Nephron (organoid): ENCODE measurements around the gene SERPINB1.

Experiments
- H3K27ac Mint-ChIP-seq, 3 experiments: 2 replicates each; pipeline ENCODE4 v1.8.0; 2020; ENCODE audit warnings: mixed read lengths in 3 of 3, mild to moderate bottlenecking in 2 of 3, moderate library complexity in 1 of 3
- H3K27me3 Mint-ChIP-seq: 2 replicates; pipeline ENCODE4 v1.8.0; 2021; ENCODE audit warnings: low read depth, mild to moderate bottlenecking, moderate library complexity, mixed read lengths
- H3K36me3 Mint-ChIP-seq: 2 replicates; pipeline ENCODE4 v1.8.0; 2020; ENCODE audit warnings: low read depth, mixed read lengths
- H3K4me1 Mint-ChIP-seq: 2 replicates; pipeline ENCODE4 v1.8.0; 2020; ENCODE audit warnings: mixed read lengths
- H3K4me3 Mint-ChIP-seq, 3 experiments: 2 replicates each; pipeline ENCODE4 v1.8.0; 2020; ENCODE audit warnings: mild to moderate bottlenecking in 3 of 3, mixed read lengths in 3 of 3, moderate library complexity in 2 of 3
- H3K9me3 Mint-ChIP-seq: 2 replicates; pipeline ENCODE4 v1.8.0; 2020; ENCODE audit warnings: mixed read lengths
- TF ChIP-seq, protein P1 (sequence below), 3 experiments: fragments of 200-600 bp; sonication (generic); IDR thresholded peaks; one replicate each; pipeline ENCODE4 v1.5.0; 2021; ENCODE audit warnings: antibody characterized with exemption in 3 of 3; ENCODE audit not compliant: unreplicated experiment in 3 of 3

Gene SERPINB1

GRCh38 chr6:2870046-2870636, 28.5 kb upstream of the SERPINB1 start:
- TF ChIP-seq, protein P1, sequence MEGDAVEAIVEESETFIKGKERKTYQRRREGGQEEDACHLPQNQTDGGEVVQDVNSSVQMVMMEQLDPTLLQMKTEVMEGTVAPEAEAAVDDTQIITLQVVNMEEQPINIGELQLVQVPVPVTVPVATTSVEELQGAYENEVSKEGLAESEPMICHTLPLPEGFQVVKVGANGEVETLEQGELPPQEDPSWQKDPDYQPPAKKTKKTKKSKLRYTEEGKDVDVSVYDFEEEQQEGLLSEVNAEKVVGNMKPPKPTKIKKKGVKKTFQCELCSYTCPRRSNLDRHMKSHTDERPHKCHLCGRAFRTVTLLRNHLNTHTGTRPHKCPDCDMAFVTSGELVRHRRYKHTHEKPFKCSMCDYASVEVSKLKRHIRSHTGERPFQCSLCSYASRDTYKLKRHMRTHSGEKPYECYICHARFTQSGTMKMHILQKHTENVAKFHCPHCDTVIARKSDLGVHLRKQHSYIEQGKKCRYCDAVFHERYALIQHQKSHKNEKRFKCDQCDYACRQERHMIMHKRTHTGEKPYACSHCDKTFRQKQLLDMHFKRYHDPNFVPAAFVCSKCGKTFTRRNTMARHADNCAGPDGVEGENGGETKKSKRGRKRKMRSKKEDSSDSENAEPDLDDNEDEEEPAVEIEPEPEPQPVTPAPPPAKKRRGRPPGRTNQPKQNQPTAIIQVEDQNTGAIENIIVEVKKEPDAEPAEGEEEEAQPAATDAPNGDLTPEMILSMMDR (IDR thresholded peaks at IDR 0.05; ENCODE audit: unreplicated experiment in 3 of 3): no peak
- Mint-ChIP-seq H3K9me3 (no peaks in the 10 kb centered on the region), H3K27ac (no peak overlapping the region), H3K4me1 (peaks cover 37% of the 10 kb centered on the region), H3K36me3 (no peaks in the 10 kb centered on the region), H3K4me3 (no peak overlapping the region), H3K27me3 (peaks cover 17% of the 10 kb centered on the region)

- H3K4me1 Mint-ChIP-seq: peaks cover 43% of the 10 kb centered on the region
- H3K9me3 Mint-ChIP-seq: no peaks in the 10 kb centered on the region
- H3K4me3 Mint-ChIP-seq: no peak overlapping the region
- TF ChIP-seq, protein P1 (IDR thresholded peaks at IDR 0.05; ENCODE audit: unreplicated experiment in 3 of 3): no peak
- peaks cover 13% of the 10 kb centered on the region for H3K27me3 Mint-ChIP-seq
- H3K36me3 Mint-ChIP-seq: no peaks in the 10 kb centered on the region
- H3K27ac Mint-ChIP-seq: peak overlapping the region in 1 of 3 experiments; percentile 43
Observed at GRCh38 chr6:2868637-2869036, 27.0 kb upstream of the SERPINB1 start.

DNA sequence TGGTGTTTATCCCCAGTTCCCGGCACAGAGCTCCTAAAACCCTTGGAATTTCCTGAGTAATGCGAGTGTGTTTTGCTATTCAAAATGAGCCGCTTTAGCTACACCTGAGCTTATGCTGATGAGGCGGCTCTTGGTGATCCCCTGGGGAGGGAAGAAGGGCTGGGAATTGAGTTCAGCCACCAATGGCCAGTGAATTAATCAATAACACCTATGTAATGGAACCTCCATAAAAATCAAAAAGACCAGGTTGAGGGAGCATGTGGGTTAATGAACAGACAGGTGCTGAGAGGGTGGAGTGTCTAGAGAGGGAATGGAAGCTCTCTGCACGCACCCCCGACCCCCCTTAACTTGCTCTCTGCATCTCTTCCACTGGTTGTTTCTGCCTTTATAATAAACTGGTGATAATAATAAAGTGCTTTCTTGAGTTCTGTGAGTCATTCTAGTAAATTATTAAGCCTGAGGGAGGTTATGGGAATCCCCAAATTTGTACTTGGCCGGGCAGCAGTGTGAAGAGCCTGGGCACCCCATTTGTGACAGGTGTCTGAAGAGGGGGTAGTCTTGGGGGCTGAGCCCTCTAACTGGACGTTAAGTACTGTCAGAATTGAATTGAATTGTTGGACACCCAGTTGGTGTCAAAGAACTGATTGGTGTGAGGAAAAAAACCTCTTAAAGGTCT, 24.6 kb upstream of the SERPINB1 start:
- TF ChIP-seq, protein P1 (IDR thresholded peaks at IDR 0.05; ENCODE audit: unreplicated experiment in 3 of 3): no peak
- Mint-ChIP-seq H3K9me3 (no peaks in the 10 kb centered on the region), H3K27me3 (peaks cover 1% of the 10 kb centered on the region), H3K4me3 (no peak overlapping the region), H3K36me3 (no peaks in the 10 kb centered on the region), H3K27ac (peak overlapping the region; percentile 73 to 78 (median 74)), H3K4me1 (peaks cover 44% of the 10 kb centered on the region)

DNA sequence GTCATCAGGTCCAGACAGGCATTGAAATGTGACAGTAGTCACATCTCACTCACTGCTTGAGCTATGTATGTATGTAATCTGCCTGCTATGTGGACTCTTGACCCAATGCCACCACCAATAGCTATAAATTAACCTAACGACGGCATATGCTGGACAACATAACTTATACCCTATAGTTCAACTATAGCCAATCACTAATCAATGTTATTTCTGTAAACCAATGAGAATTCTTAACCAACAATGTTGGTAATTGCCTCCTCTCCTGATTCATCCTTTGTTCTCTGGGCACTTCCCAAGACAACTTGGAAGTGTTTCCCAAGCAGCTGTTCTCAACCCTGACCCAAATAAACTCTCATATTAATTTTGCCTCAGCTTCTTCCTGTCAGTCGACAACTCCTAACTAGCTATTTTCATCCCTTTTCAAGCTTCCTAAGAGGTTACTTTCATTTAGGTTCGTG, 24.1 kb upstream of the SERPINB1 start:
- H3K27me3 Mint-ChIP-seq: no peaks in the 10 kb centered on the region
- TF ChIP-seq, protein P1 (IDR thresholded peaks at IDR 0.05; ENCODE audit: unreplicated experiment in 3 of 3): no peak

GRCh38 chr6:2865270-2865669, 23.6 kb upstream of the SERPINB1 start:
- Mint-ChIP-seq H3K27ac (peak overlapping the region in 2 of 3 experiments; percentile 73 to 74), H3K4me1 (peaks cover 44% of the 10 kb centered on the region), H3K36me3 (no peaks in the 10 kb centered on the region), H3K9me3 (no peaks in the 10 kb centered on the region), H3K27me3 (no peaks in the 10 kb centered on the region), H3K4me3 (no peak overlapping the region)
- TF ChIP-seq, protein P1 (IDR thresholded peaks at IDR 0.05; ENCODE audit: unreplicated experiment in 3 of 3): no peak

More for the DNA sequence above, 24.1 kb upstream of the SERPINB1 start:
- H3K27ac Mint-ChIP-seq: peak overlapping the region; percentile 73 to 78 (median 74)
- H3K36me3 Mint-ChIP-seq: no peaks in the 10 kb centered on the region
- H3K9me3 Mint-ChIP-seq: no peaks in the 10 kb centered on the region
- no peak overlapping the region for H3K4me3 Mint-ChIP-seq
- H3K4me1 Mint-ChIP-seq: peaks cover 44% of the 10 kb centered on the region
